MCF 10A (cell line): ENCODE data around the gene PIP4K2C. TPM values are rescaled to one million over a fixed set of nuclear protein-coding genes. Genes with fewer than 3 reads are reported as not detected.

Experiments
- Bru-seq: library from RNA; stranded (reverse); fragments of 400-500 nt; gene quantifications from one replicate; lab custom pipeline; 2021; lab: Mats Ljungman, UMichigan
- BruChase-seq, 2 experiments: library from RNA; stranded (reverse); fragments of 400-500 nt; gene quantifications; one replicate each; lab custom pipeline; 2021; lab: Mats Ljungman, UMichigan
- BruUV-seq: library from RNA; stranded (reverse); fragments of 400-500 nt; replicated peaks from 2 replicates; lab custom pipeline; 2021; lab: Mats Ljungman, UMichigan
- CTCF ChIA-PET: fragments of 300-600 bp; sonication (Branson Sonifier 250); formaldehyde crosslinking; extraction: SDS; loops from one replicate; lab custom pipeline; 2021; ENCODE audit warnings: antibody characterized with exemption, inconsistent platforms; lab: Yijun Ruan, JAX
- POLR2A ChIA-PET: fragments of 300-600, 350-650 bp; sonication (Branson Sonifier 250); formaldehyde crosslinking; extraction: SDS; loops from one replicate; lab custom pipeline; 2020; ENCODE audit warnings: antibody characterized with exemption, inconsistent platforms; lab: Yijun Ruan, JAX
- DNase-seq: peaks from one replicate; pipeline ENCODE4 v3.0.0-alpha.2; 2018; ENCODE audit not compliant: unreplicated experiment
- H3K27ac Mint-ChIP-seq: one replicate; pipeline ENCODE4 v1.8.0; 2022; ENCODE audit warnings: mild to moderate bottlenecking, low read depth, mixed read lengths; ENCODE audit not compliant: unreplicated experiment
- H3K27me3 Mint-ChIP-seq: one replicate; pipeline ENCODE4 v1.8.0; 2022; ENCODE audit warnings: mixed read lengths; ENCODE audit not compliant: insufficient read depth, unreplicated experiment
- H3K36me3 Mint-ChIP-seq: one replicate; pipeline ENCODE4 v1.8.0; 2022; ENCODE audit warnings: mild to moderate bottlenecking, moderate library complexity, mixed read lengths; ENCODE audit not compliant: insufficient read depth, unreplicated experiment
- H3K4me1 Mint-ChIP-seq: one replicate; pipeline ENCODE4 v1.8.0; 2022; ENCODE audit warnings: mixed read lengths; ENCODE audit not compliant: insufficient read depth, unreplicated experiment
- H3K4me3 Mint-ChIP-seq: one replicate; pipeline ENCODE4 v1.8.0; 2022; ENCODE audit warnings: mild to moderate bottlenecking, moderate library complexity, mixed read lengths; ENCODE audit not compliant: unreplicated experiment
- H3K9me3 Mint-ChIP-seq: one replicate; pipeline ENCODE4 v1.8.0; 2022; ENCODE audit warnings: mixed read lengths; ENCODE audit not compliant: unreplicated experiment
- intact Hi-C: fragments of 100-400 bp; cut with micrococcal nuclease; formaldehyde crosslinking; loops from 2 replicates; pipeline ENCODE4 v1.14.1; 2022
- long read RNA-seq: library from polyadenylated mRNA; stranded (forward); transcript quantifications from one replicate; pipeline ENCODE4 v2.0.0, GENCODE V29; 2022
- total RNA-seq: library from RNA; stranded (reverse); gene quantifications from 2 replicates; pipeline ENCODE4 v1.2.3, GENCODE V29; 2022
- TF ChIP-seq, protein P1 (sequence below): fragments of 200-600 bp; IDR thresholded peaks from one replicate; pipeline ENCODE4 v1.8.0; 2022; ENCODE audit warnings: antibody characterized with exemption, mild to moderate bottlenecking; ENCODE audit not compliant: unreplicated experiment

PIP4K2C gene
- 32.0 and 38.0 TPM in 2 replicates for total RNA-seq
- Bru-seq, nascent RNA = percentile 72 among the genes with signal in this experiment
- BruChase-seq, experiment 1, labeled RNA remaining after a 6-hour chase = percentile 94 among the genes with signal in this experiment
- BruChase-seq, experiment 2, labeled RNA remaining after a 2-hour chase = percentile 87 among the genes with signal in this experiment
- long read RNA-seq, transcript PIP4K2C-201 (10 exons, 2,924 nt) = major isoform, 57 of 75 reads
- long read RNA-seq, partial matches to known transcripts = 3 of 75 reads
- long read RNA-seq, other reads (novel, unspliced or antisense) = 13 of 75 reads

DNA sequence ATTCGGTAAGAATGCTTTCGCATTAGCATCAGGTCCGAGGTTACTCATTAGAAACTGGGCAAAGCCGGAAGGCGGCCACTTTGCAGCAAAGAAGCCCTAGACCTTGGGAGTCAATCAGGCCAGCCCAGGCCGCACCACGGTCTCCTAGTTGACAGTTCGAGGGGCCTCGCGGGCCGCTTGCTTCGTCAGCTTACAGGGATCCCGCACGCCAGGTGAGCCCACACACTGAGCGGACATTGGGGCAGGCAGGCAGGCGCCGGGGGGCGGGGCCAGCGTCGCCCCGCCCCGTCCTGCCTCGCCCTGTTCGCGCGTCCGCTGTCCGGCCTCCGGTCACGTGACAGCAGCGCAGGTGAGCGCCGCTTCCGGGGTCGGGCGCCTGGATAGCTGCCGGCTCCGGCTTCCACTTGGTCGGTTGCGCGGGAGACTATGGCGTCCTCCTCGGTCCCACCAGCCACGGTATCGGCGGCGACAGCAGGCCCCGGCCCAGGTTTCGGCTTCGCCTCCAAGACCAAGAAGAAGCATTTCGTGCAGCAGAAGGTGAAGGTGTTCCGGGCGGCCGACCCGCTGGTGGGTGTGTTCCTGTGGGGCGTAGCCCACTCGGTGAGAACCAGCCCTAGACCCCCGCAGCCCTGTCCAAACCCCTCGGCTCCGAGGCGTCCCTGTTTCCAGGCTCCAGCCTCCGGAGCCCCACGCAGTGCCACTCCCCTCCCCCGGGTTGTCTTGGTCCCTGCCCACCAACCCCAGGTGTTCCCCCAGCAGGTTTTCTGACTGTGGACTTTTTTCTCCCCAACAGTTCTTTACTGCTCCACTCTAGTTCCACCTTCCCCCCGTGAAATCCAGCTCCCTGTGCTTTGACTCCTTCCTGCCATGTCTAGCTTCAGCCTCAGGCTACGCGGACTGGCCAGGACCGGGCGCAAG is at the start of gene PIP4K2C:
Gene PIP4K2C (plus strand): TSS at position 329 of the 918 bp plus-strand sequence. CDS start 98 bp downstream, at position 427.
- Mint-ChIP-seq H3K4me3 (peak within 1 kb of the TSS; percentile 89), H3K36me3 (peaks cover 12% of the 10 kb centered on the region), H3K27me3 (no peaks in the 10 kb centered on the region), H3K4me1 (peaks cover 16% of the 10 kb centered on the region), H3K9me3 (no peaks in the 10 kb centered on the region), H3K27ac (peak within 1 kb of the TSS; percentile 86)
- DNase-seq = peak; percentile 87
- intact Hi-C loops = no loop called here
- BruUV-seq = no TSS peak
- CTCF ChIA-PET = interaction anchor here (0.6 to 3.7 kb wide), 9 partner anchors 7 to 189 kb away, joined by 3 to 30 read pairs (median 4); partner anchors contain the start of gene B4GALNT1
- TF ChIP-seq, protein P1, sequence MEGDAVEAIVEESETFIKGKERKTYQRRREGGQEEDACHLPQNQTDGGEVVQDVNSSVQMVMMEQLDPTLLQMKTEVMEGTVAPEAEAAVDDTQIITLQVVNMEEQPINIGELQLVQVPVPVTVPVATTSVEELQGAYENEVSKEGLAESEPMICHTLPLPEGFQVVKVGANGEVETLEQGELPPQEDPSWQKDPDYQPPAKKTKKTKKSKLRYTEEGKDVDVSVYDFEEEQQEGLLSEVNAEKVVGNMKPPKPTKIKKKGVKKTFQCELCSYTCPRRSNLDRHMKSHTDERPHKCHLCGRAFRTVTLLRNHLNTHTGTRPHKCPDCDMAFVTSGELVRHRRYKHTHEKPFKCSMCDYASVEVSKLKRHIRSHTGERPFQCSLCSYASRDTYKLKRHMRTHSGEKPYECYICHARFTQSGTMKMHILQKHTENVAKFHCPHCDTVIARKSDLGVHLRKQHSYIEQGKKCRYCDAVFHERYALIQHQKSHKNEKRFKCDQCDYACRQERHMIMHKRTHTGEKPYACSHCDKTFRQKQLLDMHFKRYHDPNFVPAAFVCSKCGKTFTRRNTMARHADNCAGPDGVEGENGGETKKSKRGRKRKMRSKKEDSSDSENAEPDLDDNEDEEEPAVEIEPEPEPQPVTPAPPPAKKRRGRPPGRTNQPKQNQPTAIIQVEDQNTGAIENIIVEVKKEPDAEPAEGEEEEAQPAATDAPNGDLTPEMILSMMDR = no peak
- POLR2A ChIA-PET = interaction anchor here (0.6 to 3.2 kb wide), 26 partner anchors 8 to 297 kb away, joined by 3 to 22 read pairs (median 4); partner anchors contain the start of genes CDK4, DCTN2, DDIT3 and MBD6

DNA sequence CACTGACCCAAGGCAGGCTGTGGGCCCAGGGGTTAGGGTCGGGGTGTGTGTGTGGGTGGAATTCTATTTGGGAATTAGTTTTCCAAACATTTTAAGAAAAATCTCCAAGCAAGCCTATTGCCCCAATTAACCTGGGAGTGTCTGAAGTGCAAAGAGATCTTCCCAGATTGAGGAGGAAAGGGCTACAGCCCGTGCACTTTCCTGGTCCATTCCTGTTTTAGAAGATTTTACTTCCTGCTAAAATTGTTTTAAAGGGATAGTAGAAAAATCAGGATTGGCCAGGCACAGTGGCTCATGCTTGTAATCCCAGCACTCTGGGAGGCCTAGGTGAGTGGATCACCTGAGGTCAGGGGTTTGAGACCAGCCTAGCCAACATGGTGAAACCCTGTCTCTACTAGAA is 49.3 kb upstream of the PIP4K2C start:
- Mint-ChIP-seq H3K9me3 (no peaks in the 10 kb centered on the region), H3K36me3 (peaks cover 47% of the 10 kb centered on the region), H3K27ac (no peak overlapping the region), H3K4me1 (peaks cover 17% of the 10 kb centered on the region), H3K4me3 (no peak overlapping the region), H3K27me3 (no peaks in the 10 kb centered on the region)
- no TSS peak for BruUV-seq
- intact Hi-C loops = no loop called here
- ChIA-PET POLR2A (interaction anchor here (0.9 to 1.5 kb wide), 4 partner anchors 9 to 52 kb away, joined by 3 to 6 read pairs (median 4); no protein-coding TSS in a partner anchor), CTCF (no interaction called here)
- DNase-seq = no peak
- TF ChIP-seq, protein P1 = no peak

DNA sequence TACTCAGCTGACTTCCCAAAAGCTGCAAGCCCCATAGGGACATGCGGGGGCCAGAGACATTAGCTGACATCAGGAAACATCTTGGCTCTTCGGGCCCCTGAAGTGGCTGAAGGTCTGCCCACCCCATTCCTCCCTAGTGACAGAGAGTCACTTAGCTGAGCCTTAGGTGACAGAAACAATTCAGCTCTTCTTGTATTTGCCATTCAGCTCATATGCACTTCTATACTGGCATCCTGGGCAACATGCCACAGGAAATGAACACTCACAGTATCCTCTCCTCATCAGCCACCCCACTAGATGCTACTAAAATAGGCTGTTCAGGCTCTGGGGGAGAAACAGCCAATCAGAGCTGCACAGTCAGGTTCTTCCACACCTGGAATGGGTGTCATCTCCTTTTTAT is 47.4 kb upstream of the PIP4K2C start:
- TF ChIP-seq, protein P1 = no peak
- peaks cover 25% of the 10 kb centered on the region for H3K4me1 Mint-ChIP-seq
- H3K4me3 Mint-ChIP-seq = no peak overlapping the region
- no peaks in the 10 kb centered on the region for H3K9me3 Mint-ChIP-seq
- H3K27ac Mint-ChIP-seq = no peak overlapping the region
- POLR2A ChIA-PET = interaction anchor here (1.2 kb wide), 2 partner anchors 11 to 18 kb away, joined by 4 to 6 read pairs; no protein-coding TSS in a partner anchor
- BruUV-seq = no TSS peak
- H3K36me3 Mint-ChIP-seq = peaks cover 33% of the 10 kb centered on the region
- CTCF ChIA-PET = interaction anchor here (0.7 to 1.1 kb wide), 2 partner anchors 17 to 94 kb away, joined by 3 read pairs; no protein-coding TSS in a partner anchor
- no peak for DNase-seq
- no peaks in the 10 kb centered on the region for H3K27me3 Mint-ChIP-seq
- intact Hi-C loops = no loop called here
